Neural cell (in vitro differentiated cells): ENCODE data around the gene MRPL14.
A peak's percentile ranks its signal among the peaks of the same experiment; 100 is the strongest.

Experiments used
- CTCF ChIP-seq: fragments of 450-650 bp; IDR thresholded peaks from 2 replicates; pipeline ENCODE4 v1.5.1; 2014; ENCODE audit warnings: antibody characterized with exemption, mild to moderate bottlenecking, moderate library complexity; ENCODE audit not compliant: poor library complexity, severe bottlenecking
- EZH2 ChIP-seq: fragments of 200-600, 300-800 bp; shearing (Covaris generic), sonication (generic); IDR thresholded peaks from 2 replicates; pipeline ENCODE4 v1.6.1; 2014; ENCODE audit warnings: antibody characterized with exemption, low read length, borderline replicate concordance, mild to moderate bottlenecking; ENCODE audit not compliant: insufficient read depth, poor library complexity, severe bottlenecking
- POLR2AphosphoS5 ChIP-seq: IDR thresholded peaks from 2 replicates; pipeline ENCODE4 v1.6.1; 2012

GRCh38 chr6:44172731-44173500, 45.7 kb upstream of the MRPL14 start:
- peak; percentile 85 for TF ChIP-seq CTCF
- TF ChIP-seq EZH2: no peak
- TF ChIP-seq POLR2AphosphoS5: no peak
